Fibroblast of the aortic adventitia (primary cell): Measurements from ENCODE around the gene RFX8. TPM values are rescaled to one million over a fixed set of nuclear protein-coding genes. Genes with fewer than 3 reads are reported as not detected.
"Not testable (repeated sequence)": the region's sequence is repeated elsewhere in the genome, so short reads cannot be mapped to it uniquely, and the experiment has no call there.

ENCODE experiments used
- DNase-seq: peaks from one replicate; pipeline ENCODE4 v3.0.0-alpha.2; 2010; ENCODE audit warnings: low read depth
- H3K4me3 ChIP-seq: 2 replicates; pipeline ENCODE4 v1.5.1; 2011; ENCODE audit warnings: low read depth, mild to moderate bottlenecking, control low read depth, low read length, moderate library complexity
- CTCF ChIP-seq: IDR thresholded peaks from 2 replicates; pipeline ENCODE4 v1.5.1; 2011; ENCODE audit warnings: mild to moderate bottlenecking, low read length, control low read depth, inconsistent platforms; ENCODE audit not compliant: insufficient read depth
- total RNA-seq: library from RNA; depleted of rRNA; stranded (reverse); fragments of >200 nt; gene quantifications from 2 replicates; pipeline ENCODE4 v1.2.3, GENCODE V29; 2012; ENCODE audit warnings: low replicate concordance

Gene RFX8
- total RNA-seq, 1 donor: 24.1 TPM

GRCh38 chr2:101466426-101466825 is 8.5 kb downstream of the RFX8 start:
- TF ChIP-seq CTCF: no peak
- DNase-seq: no peak

GRCh38 chr2:101464841-101465240 is 10.1 kb downstream of the RFX8 start:
- TF ChIP-seq CTCF: no peak
- no peak overlapping the region for H3K4me3 ChIP-seq
- DNase-seq: peak; percentile 56

More at GRCh38 chr2:101466426-101466825, 8.5 kb downstream of the RFX8 start:
- no peak overlapping the region for H3K4me3 ChIP-seq

- peak; percentile 97 for DNase-seq
- no peak overlapping the region for H3K4me3 ChIP-seq
- TF ChIP-seq CTCF: no peak
These were observed 10.8 kb downstream of the RFX8 start for GRCh38 chr2:101463911-101464641.

GRCh38 chr2:101463421-101463820 is 11.5 kb downstream of the RFX8 start:
- no peak for TF ChIP-seq CTCF
- no peak overlapping the region for H3K4me3 ChIP-seq
- no peak for DNase-seq

- DNase-seq: no peak
- H3K4me3 ChIP-seq: no peak overlapping the region
- no peak for TF ChIP-seq CTCF
These were observed 13.5 kb downstream of the RFX8 start for GRCh38 chr2:101461381-101461780.

DNA sequence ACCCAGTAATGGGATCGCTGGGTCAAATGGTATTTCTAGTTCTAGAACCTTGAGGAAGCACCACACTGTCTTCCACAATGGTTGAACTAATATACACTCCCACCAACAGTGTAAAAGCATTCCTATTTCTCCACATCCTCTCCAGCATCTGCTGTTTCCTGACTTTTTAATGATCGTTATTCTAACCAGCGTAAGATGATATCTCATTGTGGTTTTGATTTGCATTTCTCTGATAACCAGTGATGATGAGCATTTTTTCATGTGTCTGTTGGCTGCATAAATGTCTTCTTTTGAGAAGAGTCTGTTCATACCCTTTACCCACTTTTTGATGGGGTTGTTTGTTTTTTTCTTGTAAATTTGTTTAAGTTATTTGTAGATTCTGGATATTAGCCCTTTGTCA is 20.5 kb downstream of the RFX8 start:
- H3K4me3 ChIP-seq, DNase-seq: not testable (repeated sequence)

- DNase-seq: no peak
- no peak overlapping the region for H3K4me3 ChIP-seq
- no peak for TF ChIP-seq CTCF
These were observed 23.9 kb downstream of the RFX8 start for GRCh38 chr2:101450965-101451364.
